Glomerular visceral epithelial cell (primary cell): Measurements from ENCODE around the gene TFR2.
"Not testable (repeated sequence)": the region's sequence is repeated elsewhere in the genome, so short reads cannot be mapped to it uniquely, and the experiment has no call there.

ENCODE experiments used
- DNase-seq: peaks from one replicate; pipeline ENCODE4 v3.0.0-alpha.2; 2016; ENCODE audit errors: extremely low spot score

Gene TFR2

DNA sequence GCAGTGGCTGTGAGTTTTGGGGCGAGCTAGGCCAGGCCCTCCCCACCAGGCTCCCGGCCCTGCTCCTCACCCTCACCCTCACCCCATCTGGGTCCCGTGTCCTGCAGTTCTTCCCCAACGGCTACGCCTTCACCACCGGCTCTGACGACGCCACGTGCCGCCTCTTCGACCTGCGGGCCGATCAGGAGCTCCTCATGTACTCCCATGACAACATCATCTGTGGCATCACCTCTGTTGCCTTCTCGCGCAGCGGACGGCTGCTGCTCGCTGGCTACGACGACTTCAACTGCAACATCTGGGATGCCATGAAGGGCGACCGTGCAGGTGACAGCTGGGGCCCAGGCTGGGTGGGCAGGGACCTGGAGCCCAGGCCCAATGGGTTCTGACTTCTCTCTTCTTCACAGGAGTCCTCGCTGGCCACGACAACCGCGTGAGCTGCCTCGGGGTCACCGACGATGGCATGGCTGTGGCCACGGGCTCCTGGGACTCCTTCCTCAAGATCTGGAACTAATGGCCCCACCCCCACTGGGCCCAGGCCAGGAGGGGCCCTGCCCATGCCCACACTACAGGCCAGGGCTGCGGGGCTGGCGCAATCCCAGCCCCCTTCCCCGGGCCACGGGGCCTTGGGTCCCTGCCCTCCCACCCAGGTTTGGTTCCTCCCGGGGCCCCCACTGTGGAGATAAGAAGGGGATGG is 37.1 kb upstream of the TFR2 start:
- DNase-seq, result no peak

DNA sequence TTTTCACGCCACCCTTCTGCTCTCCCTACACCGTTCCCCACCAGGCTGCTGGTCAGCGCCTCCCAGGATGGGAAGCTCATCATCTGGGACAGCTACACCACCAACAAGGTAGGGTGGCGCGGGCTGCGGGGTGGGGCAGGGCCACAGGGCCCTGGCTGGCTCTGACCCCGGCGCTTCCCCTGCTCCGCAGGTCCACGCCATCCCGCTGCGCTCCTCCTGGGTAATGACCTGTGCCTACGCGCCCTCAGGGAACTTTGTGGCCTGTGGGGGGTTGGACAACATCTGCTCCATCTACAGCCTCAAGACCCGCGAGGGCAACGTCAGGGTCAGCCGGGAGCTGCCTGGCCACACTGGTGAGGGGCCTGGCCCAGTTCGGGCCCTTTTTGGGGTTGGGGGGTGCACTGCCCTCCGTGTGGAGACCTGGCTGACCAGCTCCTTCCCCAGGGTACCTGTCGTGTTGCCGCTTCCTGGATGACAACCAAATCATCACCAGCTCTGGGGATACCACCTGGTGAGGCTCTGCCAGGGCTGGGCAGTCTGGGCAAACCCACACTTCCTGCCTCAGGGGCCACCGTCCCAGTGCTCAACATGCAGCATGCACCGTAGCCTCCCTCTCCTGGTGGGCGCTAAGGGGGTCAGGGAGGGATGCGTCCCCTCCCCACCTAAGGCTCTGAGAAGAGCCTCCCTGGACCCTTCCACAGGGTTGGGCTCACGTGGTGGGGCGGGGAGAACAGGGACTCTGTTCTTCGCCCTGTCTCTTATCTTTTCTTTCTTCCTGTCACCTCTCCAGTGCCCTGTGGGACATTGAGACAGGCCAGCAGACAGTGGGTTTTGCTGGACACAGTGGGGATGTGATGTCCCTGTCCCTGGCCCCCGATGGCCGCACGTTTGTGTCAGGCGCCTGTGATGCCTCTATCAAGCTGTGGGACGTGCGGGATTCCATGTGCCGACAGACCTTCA is 36.2 kb upstream of the TFR2 start:
- no peak for DNase-seq

DNA sequence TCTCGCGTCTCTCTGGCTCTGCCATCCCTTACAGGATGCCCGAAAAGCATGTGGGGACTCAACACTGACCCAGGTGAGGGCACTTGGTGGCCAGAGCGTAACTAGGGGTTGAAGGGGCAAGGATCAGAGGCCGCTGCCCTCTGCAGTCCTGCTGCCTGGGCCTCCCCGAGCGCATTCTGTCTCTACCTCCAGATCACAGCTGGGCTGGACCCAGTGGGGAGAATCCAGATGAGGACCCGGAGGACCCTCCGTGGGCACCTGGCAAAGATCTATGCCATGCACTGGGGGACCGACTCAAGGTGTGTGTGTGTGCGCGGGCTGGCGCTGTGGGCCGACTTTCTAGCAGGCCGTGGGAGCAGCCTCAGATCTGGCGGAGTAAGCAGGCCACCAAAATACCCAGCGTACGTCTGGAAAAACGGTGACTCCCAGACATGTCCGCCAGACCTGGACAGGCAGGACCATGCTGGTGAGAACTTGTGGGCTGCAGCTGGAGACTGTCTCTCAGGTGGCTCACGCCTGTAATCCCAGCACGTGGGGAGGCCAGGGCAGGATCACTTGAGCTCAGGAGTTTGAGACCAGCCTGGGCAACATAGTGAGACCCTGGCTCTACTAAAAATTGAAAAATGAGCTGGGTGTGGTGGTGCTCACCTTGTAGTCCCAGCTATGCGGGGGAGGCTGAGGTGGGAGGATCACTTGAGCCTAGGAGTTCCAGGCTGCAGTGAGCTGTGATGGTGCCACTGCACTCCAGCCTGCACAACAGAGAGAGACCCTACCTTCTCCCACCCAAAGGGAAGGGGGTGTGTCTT is 35.4 kb upstream of the TFR2 start:
- no peak for DNase-seq

DNA sequence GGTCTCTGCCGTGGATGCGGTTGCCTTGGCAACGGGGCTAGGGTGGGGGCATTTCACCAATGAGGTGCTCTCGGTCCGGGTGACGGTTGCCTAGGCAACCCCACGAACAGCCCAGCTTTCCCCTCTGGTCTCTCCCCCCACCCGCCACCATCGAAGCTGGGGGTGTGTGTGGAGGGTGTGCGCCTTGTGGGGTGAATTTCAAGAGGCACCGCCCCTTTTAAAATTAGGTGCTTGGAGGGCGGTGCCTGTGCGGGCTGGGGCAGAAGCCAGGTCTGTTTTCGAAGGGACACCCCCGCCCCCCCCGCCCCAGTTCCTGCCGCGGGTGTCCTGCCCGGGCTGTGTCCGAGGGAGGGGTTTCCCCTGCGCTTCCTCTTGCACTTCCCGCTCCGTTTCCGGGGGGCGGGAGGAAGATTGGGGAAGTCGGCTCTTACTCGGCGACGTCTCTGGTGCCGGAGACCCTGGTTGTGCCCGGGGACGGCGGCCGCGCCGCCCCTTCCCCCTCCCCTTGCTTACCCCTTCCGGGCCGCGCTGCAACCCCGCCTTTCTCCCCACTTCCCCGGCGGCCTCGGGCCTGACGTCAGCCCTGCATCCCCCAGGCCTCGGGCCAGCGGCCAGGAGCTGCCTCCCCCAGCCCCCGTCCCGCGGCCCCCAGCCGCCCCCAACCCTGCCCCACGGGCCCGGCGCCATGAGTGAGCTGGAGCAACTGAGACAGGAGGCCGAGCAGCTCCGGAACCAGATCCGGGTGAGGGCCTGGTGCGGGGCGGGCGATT is 34.4 kb upstream of the TFR2 start:
- DNase-seq, result peak; percentile 76

DNA sequence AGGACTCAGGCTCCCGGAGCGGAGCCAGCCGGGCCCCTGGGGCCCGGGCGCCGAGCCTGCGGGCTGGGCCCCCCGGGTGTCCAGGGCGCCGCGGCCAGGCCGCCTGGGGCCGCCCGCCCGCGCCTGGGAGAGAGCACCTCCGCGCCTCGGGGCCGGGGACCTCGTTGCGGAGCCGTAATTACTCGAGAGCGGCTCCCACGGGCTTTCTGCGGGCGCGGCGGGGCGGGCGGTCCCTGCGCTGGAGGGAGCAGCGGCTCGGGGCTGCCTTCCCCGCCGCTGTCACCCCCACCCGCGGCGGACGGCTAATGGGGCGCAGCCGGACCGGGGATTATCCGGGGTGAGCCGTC is 33.7 kb upstream of the TFR2 start:
- DNase-seq, result no peak

DNA sequence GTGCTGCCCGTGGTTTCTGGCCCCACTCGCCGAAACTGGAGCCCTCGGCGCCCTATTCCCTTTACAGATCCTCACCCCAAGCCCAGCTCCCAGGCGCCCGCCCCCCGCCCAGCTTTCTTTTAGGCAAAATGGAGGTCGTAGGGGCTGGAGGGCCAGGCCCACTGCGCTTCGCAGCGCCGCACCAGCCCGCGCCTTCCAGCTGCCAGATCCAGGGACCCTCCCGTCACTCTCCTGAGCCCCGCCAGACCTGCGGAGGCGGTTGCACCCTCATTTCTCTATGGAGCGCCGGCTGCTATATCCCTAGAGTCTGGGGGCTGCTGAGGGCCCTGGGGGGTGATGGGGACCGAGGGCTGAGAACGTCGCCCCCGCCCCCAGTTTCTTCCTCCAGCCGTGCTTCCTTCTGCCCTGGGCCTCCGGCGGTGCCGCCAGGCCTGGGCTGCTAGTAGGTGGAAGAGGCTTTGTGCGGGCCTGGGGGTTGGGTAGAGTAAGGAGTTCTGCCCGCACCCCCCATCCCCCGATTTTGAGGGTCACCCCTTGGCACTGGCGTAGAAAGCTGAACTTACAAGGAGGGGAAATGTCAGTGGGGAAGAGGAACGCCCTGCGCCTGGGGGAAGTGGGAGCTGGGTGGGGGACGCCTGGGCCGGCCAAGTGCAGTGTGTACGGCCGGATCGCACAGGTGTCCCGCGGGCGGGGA is 33.2 kb upstream of the TFR2 start:
- DNase-seq, result no peak

DNA sequence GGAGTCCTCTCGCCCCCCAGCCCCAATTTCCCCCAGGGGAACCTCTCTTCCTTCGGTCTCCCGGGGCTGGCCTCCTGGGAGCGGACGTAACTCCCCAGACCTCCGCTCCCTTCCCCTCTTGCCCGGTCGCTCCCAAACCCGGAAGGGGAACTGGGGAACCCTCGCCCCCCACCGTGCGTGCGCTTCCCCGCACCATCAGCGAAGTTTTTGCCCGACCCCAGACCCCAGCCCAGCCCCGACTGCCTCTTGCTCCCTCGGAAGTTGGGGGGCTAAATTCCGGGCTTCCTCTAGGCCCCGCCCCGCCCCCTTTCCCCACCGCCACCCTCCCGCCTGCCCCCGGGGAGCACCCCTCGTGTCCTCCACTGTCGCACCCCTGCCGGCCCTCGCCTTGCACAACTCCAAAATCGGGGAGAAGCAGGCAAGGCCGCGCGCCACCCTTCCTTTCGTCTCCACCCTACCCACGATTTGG is 32.6 kb upstream of the TFR2 start:
- DNase-seq, result no peak

DNA sequence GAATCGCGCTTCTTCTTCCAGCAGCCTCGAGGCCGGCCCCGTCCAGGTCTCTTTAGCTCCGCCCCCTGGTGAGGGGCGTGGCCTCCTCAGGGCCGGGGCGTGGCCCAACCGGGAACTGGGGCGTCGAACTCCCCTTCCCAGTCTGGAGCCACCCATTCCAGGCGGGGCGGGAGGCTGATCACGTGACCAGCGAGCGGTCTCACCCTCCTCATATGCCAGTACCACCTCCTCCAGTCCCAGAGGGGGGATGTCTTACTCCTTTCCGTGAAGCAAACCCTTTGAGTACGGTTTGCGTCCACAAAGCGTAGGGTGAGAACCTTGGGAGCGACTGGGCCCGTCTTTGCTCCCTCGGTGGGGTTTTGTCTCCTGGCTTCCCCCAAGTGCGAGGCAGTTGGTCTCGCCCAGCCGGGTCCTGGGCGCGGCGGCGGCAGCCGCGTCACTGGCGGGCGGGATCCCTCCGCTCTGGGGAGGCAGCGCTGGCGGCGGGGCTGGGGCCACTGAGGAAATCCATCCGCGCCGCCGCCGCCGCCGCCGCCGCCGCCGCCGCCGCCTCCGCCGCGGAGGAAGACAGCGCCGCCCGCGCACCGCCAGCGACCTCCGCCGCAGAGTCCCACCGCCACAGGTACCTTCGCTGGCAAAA is 32.1 kb upstream of the TFR2 start, which contains the start of gene GNB2:
Gene GNB2, plus strand, starts transcription at position 439 of the 640 bp plus-strand sequence. CDS start 2,526 bp downstream, outside the sequence.
- peak; percentile 98 for DNase-seq

DNA sequence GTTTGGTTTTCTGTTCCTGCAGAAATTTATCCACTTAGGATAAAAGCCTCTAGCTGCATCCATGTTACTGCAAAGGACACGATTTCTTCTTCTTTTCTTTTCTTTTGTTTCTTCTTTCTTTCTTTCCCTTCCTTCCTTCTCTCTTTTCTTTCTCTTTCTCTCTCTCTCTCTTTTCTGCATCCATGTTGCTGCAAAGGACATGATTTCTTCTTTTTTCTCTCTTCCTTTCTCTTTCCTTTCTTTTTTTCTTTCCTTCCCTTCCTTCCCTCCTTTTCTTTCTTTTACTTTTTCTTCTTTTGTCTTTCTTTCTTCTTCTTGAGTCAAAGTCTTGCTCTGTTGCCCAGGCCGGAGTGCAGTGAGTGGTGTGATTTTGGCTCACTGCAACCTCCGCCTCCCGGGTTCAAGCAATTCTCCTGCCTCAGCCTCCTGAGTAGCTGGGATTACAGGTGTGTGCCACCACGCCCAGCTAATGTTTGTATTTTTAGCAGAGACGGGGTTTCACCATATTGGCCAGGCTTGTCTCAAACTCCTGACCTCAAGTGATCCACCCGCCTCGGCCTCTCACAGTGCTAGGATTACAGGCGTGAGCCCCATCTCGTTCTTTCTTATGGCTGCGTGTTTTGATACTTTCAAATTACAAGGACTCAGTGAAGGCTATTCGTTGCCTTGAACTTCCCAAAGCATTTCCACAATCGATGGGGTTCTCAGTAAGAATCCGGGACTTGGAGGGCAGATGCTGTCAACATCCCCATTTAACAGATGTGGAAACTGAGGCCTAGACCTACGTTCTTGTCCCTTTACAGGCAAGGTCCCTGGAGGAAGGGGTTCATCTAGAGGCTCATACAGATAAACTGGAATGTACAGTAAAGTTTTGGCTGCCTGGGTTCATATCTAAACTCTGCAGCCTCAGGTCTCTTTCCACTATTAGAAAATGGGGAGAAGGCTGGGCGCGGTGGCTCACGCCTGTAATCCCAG is 30.3 kb upstream of the TFR2 start:
- DNase-seq, result no peak

DNA sequence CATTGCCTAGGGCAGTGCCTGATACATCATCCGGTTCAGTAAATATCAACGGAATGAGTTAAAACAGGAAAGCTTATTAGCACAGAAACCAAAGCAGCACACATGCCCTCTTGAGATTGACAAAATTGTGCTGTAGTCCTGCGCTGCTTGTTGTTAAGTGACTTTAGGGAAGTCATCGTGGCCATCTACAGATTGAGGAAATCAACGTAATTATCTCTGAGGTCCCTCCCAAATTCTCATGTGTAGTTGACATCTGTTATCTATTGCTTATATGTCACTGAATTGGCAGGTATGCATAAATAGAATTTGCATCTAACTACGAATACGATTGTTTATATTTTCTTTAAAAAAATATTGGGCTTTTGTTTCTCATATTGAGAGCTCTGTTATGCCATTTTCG is 28.7 kb upstream of the TFR2 start:
- DNase-seq, result no peak

DNA sequence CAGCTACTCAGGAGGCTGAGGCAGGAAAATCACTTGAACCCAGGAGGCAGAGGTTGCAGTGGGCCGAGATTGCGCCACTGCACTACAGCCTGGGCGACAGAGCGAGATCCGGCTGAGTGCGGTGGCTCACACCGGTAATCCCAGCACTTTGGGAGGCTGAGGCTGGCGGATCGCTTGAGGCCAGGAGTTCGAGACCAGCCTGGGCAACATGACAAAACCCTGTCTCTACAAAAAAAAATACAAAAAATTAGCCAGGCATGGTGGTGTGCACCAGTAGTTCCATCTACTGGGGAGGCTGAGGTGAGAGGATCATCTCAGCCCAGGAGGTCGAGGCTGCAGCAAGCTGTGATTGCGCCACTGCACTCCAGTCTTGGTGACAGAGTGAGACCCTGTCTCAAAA is 27.8 kb upstream of the TFR2 start:
- DNase-seq, result not testable (repeated sequence)

DNA sequence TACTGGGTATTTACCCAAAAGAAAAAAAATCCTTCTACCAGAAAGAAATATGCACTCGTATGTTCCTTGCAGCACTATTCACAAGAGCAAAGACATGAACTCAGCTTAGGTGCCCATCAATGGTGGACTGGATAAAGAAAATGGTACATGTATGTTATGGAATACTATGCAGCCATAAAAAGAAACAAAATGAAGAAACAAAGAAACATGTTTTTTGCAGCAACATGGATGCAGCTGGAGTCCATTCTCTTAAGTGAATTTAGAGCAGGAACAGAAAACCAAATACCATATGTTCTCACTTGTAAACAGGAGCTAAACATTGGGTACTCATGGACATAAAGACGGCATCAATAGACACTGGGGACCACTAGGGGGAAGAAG is 26.7 kb upstream of the TFR2 start:
- no peak for DNase-seq

DNA sequence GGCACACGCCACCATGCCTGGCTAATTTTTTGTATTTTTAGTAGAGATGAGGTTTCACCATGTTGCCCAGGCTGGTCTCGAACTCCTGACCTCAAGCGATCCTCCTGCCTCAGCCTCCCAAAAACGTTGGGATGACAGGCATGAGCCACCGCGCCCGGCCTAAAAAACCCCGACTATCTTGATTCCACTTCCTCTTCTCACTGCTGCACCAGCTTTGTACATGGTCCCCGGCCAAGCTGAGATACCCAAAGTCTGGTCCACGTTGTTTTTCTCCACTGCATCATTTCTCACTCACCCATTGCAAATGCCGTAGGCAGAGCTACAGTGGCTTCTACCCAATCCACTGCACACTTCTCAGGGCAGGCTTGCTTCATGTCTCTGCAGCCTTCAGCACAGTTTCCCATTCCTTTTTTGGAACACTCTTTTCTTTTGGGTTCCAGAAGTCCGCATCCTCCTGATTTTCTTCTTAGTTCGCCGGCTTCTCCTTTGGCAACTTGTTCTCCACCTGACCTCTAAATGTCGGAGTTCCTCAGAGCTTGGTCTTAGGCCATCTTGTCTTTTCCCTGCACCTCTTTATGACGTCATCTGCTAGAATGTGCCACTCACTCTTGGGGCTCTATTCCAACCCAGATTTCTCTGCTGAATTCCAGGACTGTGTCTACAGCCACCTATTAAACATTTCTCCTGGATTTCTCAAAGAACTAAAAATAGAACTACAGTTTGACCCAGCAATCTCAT is 26.1 kb upstream of the TFR2 start:
- no peak for DNase-seq

DNA sequence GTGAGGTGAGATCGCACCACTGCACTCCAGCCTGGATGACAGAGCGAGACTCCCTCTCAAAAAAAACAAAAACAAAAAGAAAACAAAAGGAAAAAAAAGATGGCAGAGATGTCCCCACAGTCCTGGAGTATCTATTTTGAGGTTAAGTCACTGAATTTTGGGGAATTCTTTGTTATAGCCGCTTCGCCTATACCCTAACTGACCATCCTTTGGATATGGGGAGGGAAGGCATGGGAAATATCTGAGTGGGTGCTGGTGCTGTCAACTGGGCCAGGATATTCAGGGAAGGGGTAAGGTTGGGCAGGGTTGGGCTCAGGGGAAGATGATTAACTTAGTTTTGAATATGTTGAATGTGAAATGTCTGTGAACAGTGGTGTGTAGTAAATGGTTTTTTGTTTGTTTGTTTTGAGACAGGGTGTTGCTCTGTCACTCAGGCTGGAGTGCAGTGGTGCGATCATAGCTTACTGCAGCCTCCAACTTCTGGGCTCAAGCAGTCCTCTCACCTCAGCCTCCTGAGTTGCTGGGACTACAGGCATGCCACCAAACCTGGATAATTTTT is 23.9 kb upstream of the TFR2 start:
- no peak for DNase-seq

DNA sequence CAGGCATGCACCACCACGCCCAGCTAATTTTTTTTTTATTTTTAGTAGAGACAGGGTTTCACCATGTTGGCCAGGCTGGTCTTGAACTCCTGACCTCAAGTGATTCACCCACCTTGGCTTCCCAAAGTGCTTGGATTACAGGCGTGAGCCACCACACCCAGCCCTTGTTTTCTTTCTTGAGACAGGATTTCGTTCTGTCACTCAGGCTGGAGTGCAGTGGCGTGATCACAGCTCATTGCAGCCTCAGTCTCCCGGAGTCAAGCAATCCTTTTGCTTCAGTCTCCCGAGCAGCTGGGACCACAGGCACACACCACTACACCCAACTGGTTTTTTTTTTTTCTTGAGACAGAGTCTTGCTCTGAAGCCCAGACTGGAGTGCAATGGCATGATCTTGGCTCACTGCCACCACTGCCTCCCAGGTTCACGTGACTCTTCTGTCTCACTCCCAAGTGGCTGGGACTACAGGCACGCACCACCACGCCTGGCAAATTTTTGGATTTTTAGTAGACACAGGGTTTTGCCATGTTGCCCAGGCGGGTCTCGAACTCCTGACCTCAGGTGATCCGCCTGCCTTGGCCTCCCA is 20.9 kb upstream of the TFR2 start:
- DNase-seq, result not testable (repeated sequence)

DNA sequence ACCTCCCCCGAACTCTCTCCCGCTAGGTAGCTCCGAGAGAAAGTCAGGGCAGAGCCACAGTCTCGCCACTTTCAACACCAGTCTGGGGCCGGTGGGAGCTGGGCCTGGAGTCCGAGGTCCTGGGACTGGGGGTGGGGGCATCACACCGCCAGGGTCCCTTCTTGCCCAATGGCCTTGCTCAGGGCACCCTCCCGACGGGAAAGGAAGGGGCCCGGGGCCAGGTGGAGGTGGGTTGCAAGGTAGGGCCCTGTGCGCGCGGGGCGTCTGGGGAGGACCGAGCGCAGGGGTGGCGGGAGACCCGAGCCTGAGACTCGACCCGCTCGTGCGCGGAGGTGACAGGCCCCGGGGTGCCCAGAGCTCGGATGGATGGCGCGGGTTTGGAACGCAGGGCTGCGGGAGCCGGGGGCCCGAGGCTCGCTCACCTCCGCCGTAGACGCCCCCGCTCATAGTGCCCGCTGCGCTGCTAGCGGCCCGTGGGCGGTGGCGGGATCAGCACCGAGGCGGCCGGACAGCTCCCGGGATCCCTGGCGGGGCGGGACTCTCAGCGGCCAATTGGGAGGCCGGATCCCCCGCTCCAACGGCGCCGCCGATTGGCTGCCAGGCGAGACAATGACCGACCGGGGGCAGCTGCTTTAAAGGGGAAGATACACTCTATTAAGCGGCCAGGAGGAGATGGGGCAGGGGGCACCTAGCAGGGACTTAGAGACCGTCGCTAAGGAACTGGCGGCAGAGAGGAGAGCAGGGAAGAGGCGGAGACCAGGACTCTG is 14.7 kb upstream of the TFR2 start, which contains the start of gene ACTL6B:
Gene ACTL6B, minus strand, starts transcription at position 541 of the 767 bp plus-strand sequence. Its CDS starts 94 bp downstream, at position 447.
- no peak for DNase-seq
